ENCODE data around the gene PAK1. TPM values are rescaled to one million over a fixed set of nuclear protein-coding genes. Genes with fewer than 3 reads are reported as not detected.

Gene PAK1
- total and polyA plus RNA-seq, 2 donors (not counting 1 experiment from before 2014, with no cell fraction given), result 11.9 to 23.4 TPM

DNA sequence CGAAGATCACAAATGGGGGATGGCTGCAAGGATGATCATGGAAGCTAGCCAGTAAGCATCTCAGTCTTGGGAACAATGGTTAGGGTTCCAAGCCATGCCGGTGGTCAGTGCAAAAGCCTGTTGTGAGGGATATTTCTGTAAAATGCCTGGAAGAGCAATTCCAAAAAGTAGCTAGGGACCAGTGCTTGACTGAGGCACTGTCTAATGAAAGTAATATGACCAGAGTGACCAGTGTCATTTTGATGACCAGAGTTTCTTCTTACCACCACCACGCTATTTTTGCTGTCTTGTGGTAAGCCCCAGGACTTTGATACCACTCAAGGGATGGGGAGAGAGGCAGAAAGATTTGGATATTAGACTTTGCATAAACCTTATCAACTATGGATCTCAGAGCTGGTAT, 190.8 kb downstream of the PAK1 start:
- no peaks in the 10 kb centered on the region for H3K4me1 ChIP-seq (ENCODE audit: control insufficient read depth in 2 of 2, insufficient read depth in 2 of 2, low read length in 2 of 2)
- H3K79me2 ChIP-seq (ENCODE audit: control insufficient read depth, insufficient read depth, low read length), result no peaks in the 10 kb centered on the region
- no peak overlapping the region for H3K4me3 ChIP-seq (ENCODE audit: control extremely low read depth in 1 of 5, extremely low read depth in 1 of 5, insufficient read depth in 1 of 5, low read depth in 2 of 5, low read length in 4 of 5)
- no peak for ATAC-seq (ENCODE audit: low read depth)
- no peak overlapping the region for H3K9ac ChIP-seq (ENCODE audit: low read length)
- no peaks in the 10 kb centered on the region for H3K9me3 ChIP-seq (ENCODE audit: control extremely low read depth in 1 of 3, control insufficient read depth in 2 of 3, insufficient read depth in 1 of 3, low read length in 2 of 3)
- TF ChIP-seq EZH2 (IDR thresholded peaks at IDR 0.05; ENCODE audit: borderline replicate concordance, insufficient read depth, low read depth, low read length, poor library complexity, severe bottlenecking) (no peak), CTCF (IDR thresholded peaks at IDR 0.05) (no peak)
- Mint-ChIP-seq H3K27ac (no peak overlapping the region), H3K4me1 (no peaks in the 10 kb centered on the region), H3K27me3 (peaks cover 47% of the 10 kb centered on the region), H3K4me3 (no peak overlapping the region), H3K9me3 (ENCODE audit: insufficient read depth) (no peaks in the 10 kb centered on the region)
- no peak overlapping the region for H3K4me2 ChIP-seq (replicated peaks; ENCODE audit: low read depth, low read length, poor library complexity, severe bottlenecking)
- no peaks in the 10 kb centered on the region for H4K20me1 ChIP-seq (ENCODE audit: control insufficient read depth, insufficient read depth, low read length, poor library complexity, severe bottlenecking)
- ChIA-PET CTCF (no interaction called here), POLR2A (interaction anchor here (0.6 kb wide), 1 partner anchor 350 kb away, joined by 6 read pairs; no protein-coding TSS in a partner anchor)
- no peak for DNase-seq
- no peak overlapping the region for H3K27ac ChIP-seq (ENCODE audit: low read length in 2 of 2)
- H2AFZ ChIP-seq (ENCODE audit: insufficient read depth, low read depth, low read length, poor library complexity, severe bottlenecking), result no peak overlapping the region
- no peaks in the 10 kb centered on the region for H3K36me3 ChIP-seq (replicated peaks in 1 of 2; ENCODE audit: control extremely low read depth in 1 of 2, control insufficient read depth in 1 of 2, extremely low read depth in 1 of 2, insufficient read depth in 2 of 2, low read length in 1 of 2)
- WGBS (ENCODE audit: insufficient coverage), result 45% methylated on average over 2 of the region's 3 CpGs
- peaks cover 0 to 7% (median 3%) of the 10 kb centered on the region in 4 experiments for H3K27me3 ChIP-seq (replicated peaks in 1 of 4; ENCODE audit: control extremely low read depth in 1 of 4, control insufficient read depth in 3 of 4, insufficient read depth in 4 of 4, low read length in 3 of 4)
- intact Hi-C loops (cut with micrococcal nuclease), result no loop called here

GRCh38 chr11:77278595-77279506, 195.0 kb downstream of the PAK1 start:
- CTCF ChIA-PET, result no interaction called here
- H3K4me2 ChIP-seq (replicated peaks; ENCODE audit: low read depth, low read length, poor library complexity, severe bottlenecking), result no peak overlapping the region

More at GRCh38 chr11:77278595-77279506, 195.0 kb downstream of the PAK1 start:
- H3K4me3 ChIP-seq (ENCODE audit: control extremely low read depth in 1 of 5, extremely low read depth in 1 of 5, insufficient read depth in 1 of 5, low read depth in 2 of 5, low read length in 4 of 5), result no peak overlapping the region
- H3K27ac Mint-ChIP-seq, result no peak overlapping the region
- H4K20me1 ChIP-seq (ENCODE audit: control insufficient read depth, insufficient read depth, low read length, poor library complexity, severe bottlenecking), result no peaks in the 10 kb centered on the region
- no peaks in the 10 kb centered on the region for H3K4me1 Mint-ChIP-seq
- ATAC-seq (ENCODE audit: low read depth) (no peak), DNase-seq (no peak)
- intact Hi-C loops (cut with micrococcal nuclease), result no loop called here
- H3K9me3 Mint-ChIP-seq (ENCODE audit: insufficient read depth), result no peaks in the 10 kb centered on the region
- no peaks in the 10 kb centered on the region for H3K36me3 ChIP-seq (replicated peaks in 1 of 2; ENCODE audit: control extremely low read depth in 1 of 2, control insufficient read depth in 1 of 2, extremely low read depth in 1 of 2, insufficient read depth in 2 of 2, low read length in 1 of 2)
- H3K9me3 ChIP-seq (ENCODE audit: control extremely low read depth in 1 of 3, control insufficient read depth in 2 of 3, insufficient read depth in 1 of 3, low read length in 2 of 3), result no peaks in the 10 kb centered on the region
- no peaks in the 10 kb centered on the region for H3K4me1 ChIP-seq (ENCODE audit: control insufficient read depth in 2 of 2, insufficient read depth in 2 of 2, low read length in 2 of 2)
- no peak overlapping the region for H3K27ac ChIP-seq (ENCODE audit: low read length in 2 of 2)
- no peak overlapping the region for H3K4me3 Mint-ChIP-seq
- no peak overlapping the region for H2AFZ ChIP-seq (ENCODE audit: insufficient read depth, low read depth, low read length, poor library complexity, severe bottlenecking)
- no peak for TF ChIP-seq CTCF (IDR thresholded peaks at IDR 0.05)
- H3K79me2 ChIP-seq (ENCODE audit: control insufficient read depth, insufficient read depth, low read length), result no peaks in the 10 kb centered on the region
- no peak overlapping the region for H3K9ac ChIP-seq (ENCODE audit: low read length)
- H3K27me3 Mint-ChIP-seq, result peaks cover 20% of the 10 kb centered on the region
- POLR2A ChIA-PET, result no interaction called here
- WGBS (ENCODE audit: insufficient coverage), result 70% methylated on average over 2 of the region's 2 CpGs
- peaks cover 0 to 5% (median 2%) of the 10 kb centered on the region in 4 experiments for H3K27me3 ChIP-seq (replicated peaks in 1 of 4; ENCODE audit: control extremely low read depth in 1 of 4, control insufficient read depth in 3 of 4, insufficient read depth in 4 of 4, low read length in 3 of 4)

Measured in B cell (primary cell).